ENCODE measurements around the gene TCF7. TPM values are rescaled to one million over a fixed set of nuclear protein-coding genes. Genes with fewer than 3 reads are reported as not detected.
A peak's percentile ranks its signal among the peaks of the same experiment; 100 is the strongest.

The TCF7 gene
- polyA plus RNA-seq, 3 donors: 13.2 to 14.6 (median 13.3) TPM

- no peak for DNase-seq
These were observed 15.1 kb downstream of the TCF7 start for GRCh38 chr5:134129411-134130238.

GRCh38 chr5:134130239-134130945, 15.9 kb downstream of the TCF7 start:
- no peak for DNase-seq

- no peak for DNase-seq
These were observed 16.7 kb downstream of the TCF7 start for GRCh38 chr5:134131165-134131564.

- DNase-seq: no peak
These were observed 17.3 kb downstream of the TCF7 start for GRCh38 chr5:134131578-134132350.

- DNase-seq: no peak
These were observed 18.1 kb downstream of the TCF7 start for GRCh38 chr5:134132372-134133187.

- no peak for DNase-seq
These were observed 18.9 kb downstream of the TCF7 start for GRCh38 chr5:134133188-134133994.

GRCh38 chr5:134133995-134134541, 19.6 kb downstream of the TCF7 start:
- no peak for DNase-seq

- no peak for DNase-seq
These were observed 20.7 kb downstream of the TCF7 start for GRCh38 chr5:134135091-134135655.

- no peak for DNase-seq
These were observed 21.7 kb downstream of the TCF7 start for GRCh38 chr5:134136221-134136631.

GRCh38 chr5:134136771-134137170, 22.3 kb downstream of the TCF7 start:
- DNase-seq: no peak

- no peak for DNase-seq
These were observed 24.2 kb downstream of the TCF7 start for GRCh38 chr5:134138416-134139376.

GRCh38 chr5:134139377-134139851, 24.9 kb downstream of the TCF7 start:
- no peak for DNase-seq

- DNase-seq: no peak
These were observed 25.5 kb downstream of the TCF7 start for GRCh38 chr5:134139891-134140469.

GRCh38 chr5:134140530-134141201, 26.2 kb downstream of the TCF7 start:
- peak; percentile 28 for DNase-seq

GRCh38 chr5:134141331-134142050, 27.0 kb downstream of the TCF7 start:
- DNase-seq: no peak

- DNase-seq: no peak
These were observed 27.6 kb downstream of the TCF7 start for GRCh38 chr5:134142052-134142451.

- DNase-seq: no peak
These were observed 28.3 kb downstream of the TCF7 start for GRCh38 chr5:134142806-134143205.
